GM18511 (cell line): ENCODE results near the gene NDUFS8.

Experiments
- ATAC-seq: cut with Tn5 transposase; IDR thresholded peaks from one replicate; pipeline ENCODE4 v1.9.1; 2021; ENCODE audit warnings: mild to moderate bottlenecking, moderate library complexity; ENCODE audit not compliant: unreplicated experiment

The NDUFS8 gene

DNA sequence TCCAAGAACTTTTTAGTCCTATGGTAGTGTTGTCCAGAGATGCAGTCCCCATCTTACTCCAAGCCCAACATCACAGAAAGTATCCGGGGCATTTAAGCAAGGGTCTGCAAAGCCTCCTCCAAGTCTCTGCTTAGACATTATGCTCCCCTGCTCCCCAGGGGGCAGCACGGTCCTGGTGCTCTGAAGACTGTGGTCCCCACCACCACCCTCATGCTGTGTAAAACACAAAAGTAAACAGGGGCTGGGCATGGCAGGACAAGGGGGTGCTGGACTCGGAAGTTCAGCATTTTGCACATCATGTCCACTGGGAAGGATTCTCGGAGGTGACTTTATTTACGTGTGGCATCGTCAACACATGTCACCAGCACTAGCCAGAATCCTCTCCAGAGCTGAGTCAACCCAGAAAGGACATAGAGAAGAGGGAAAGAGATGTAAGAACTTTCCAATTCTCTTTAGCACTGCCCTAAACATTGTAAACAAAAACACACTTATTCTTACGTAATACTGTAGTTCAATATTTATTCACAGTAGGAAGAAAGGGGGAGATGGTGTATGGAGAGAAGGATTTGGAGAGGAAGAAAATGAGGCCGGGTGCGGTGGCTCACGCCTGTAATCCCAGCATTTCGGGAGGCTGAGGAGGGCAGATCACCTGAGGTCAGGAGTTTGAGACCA lies 46.0 kb downstream of the NDUFS8 start:
- ATAC-seq, result no peak

DNA sequence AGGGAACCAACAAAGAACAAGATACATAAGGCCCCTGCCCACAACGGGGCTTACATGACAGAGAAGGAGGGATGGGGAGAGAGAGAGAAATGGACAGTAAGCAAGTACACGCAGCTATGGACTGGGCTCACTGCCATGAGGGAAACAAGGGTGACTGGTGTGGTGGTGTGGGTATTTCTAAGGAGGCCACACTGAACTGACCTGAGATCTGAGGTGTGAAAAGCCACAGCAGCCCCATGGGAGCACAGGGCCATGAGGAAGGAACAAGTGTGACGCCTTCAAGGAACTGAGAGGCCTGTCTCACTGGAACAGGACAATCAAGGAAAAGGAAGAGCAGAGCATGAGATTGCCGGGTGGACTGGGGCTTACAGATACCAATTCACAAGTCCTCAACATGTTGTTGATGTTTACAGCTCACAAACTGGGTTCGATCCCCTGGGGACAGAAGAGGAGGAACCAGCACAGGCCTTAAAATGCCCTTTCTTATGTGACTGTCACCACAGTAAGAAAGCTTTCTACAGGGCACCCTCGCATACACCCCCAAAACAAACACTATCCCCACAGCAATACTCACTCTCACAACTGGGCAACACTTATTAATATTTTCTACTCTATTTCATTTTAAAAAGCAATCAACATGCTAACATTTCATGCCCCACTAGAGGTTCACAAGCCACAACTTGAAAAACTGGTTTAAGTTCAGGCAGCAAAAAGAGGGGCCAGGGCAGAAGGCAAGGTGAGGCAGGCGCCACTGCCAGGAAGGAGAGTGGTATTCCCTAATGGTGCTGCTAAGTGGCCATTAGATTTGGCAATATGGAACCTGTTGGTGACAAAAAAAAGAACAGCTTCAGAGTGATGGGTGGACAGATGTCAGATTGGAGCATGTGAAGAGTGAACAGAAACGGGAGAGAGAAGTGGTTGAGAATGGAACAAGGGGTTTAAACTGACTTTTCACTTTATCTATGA lies 47.4 kb downstream of the NDUFS8 start:
- peak; percentile 74 for ATAC-seq

DNA sequence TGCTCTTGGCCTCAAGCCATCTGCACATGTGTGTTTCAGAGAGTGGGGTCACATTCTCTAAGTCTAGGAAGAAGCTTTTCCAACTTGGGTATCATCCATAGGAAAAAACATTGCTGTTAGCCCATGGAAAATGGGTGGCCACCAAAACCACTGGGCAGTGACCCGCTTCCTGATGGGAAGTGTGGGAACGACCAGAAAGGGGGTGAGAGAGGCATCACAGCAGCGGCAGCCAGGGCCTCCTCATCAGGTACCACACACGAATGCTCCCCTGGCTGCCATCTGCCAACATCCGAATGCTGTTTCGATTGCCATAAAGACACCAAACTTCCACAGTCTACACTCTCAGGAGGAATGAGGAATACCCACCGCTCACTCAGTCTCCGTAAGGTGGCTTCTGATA lies 50.4 kb downstream of the NDUFS8 start:
- no peak for ATAC-seq

DNA sequence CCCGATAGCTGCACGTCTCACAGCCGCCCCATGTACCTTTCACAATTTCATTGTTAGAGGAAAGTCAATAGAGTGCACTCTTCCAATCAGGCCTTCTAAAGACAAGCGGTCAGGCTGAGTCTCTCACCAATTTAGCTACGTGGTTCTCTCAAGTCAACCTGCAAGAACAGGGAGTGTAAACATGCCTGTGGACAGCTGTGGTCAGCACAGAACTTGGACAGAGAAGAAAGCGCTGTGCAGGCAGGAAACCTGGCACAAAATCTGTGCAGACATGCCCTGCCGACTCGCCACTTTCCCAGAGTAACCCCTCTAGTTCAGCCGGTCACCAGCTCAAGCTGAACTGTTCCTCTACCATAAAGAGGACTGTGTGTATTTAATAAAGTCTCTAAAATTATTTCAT lies 51.2 kb downstream of the NDUFS8 start:
- ATAC-seq, result no peak

DNA sequence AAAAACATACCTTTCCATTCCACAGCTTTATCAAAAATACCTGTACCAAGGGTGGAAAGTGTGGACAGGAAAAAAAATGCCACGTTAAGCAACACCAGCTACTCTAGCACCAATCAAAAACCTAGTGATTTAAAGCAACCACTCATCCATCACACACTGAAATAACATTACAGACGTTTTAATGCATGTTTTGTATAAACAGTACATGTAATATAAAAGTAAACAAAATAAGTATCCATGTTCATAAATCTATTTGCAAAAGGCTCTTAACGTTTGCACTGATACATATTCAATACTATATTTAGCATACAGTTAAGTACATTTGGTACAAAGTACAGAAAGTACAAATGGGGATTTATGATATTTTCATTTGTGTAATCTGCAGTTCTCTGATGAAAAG lies 52.0 kb downstream of the NDUFS8 start:
- no peak for ATAC-seq

DNA sequence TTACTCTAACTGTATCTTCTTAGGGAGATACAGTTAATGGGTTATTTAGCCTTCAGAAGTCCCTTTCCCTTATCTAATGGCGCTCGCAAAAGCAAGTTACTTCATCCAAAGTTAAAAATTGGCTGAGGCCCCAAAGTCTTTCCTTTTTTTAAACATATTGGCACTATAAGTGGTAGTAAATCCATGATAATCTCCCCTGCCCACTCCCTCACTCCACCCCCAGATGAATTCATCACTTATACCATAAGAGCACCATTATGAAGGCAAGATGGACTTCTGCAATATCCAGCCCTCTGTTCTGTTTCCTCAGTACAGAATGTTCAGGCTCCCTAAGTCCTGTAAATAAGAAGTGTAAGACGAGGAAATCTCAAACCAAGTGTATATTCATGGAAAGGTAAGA lies 53.0 kb downstream of the NDUFS8 start:
- no peak for ATAC-seq
